ENCODE results near the gene SMAP1.
"Not testable (repeated sequence)": the region's sequence is repeated elsewhere in the genome, so short reads cannot be mapped to it uniquely, and the experiment has no call there.

The SMAP1 gene

GRCh38 chr6:70742462-70742861 is 74.8 kb downstream of the SMAP1 start:
- not testable (repeated sequence) for DNase-seq

- DNase-seq = no peak
Observed at GRCh38 chr6:70753870-70754380, 86.2 kb downstream of the SMAP1 start.

- DNase-seq = no peak
Observed at GRCh38 chr6:70758883-70759282, 91.2 kb downstream of the SMAP1 start.

- no peak for DNase-seq
Observed at GRCh38 chr6:70763754-70764510, 96.2 kb downstream of the SMAP1 start.

GRCh38 chr6:70764706-70765105 is 97.0 kb downstream of the SMAP1 start:
- no peak for DNase-seq

GRCh38 chr6:70771351-70771750 is 103.7 kb downstream of the SMAP1 start:
- not testable (repeated sequence) for DNase-seq

- DNase-seq = no peak
Observed at GRCh38 chr6:70779934-70780333, 112.3 kb downstream of the SMAP1 start.

- no peak for DNase-seq
Observed at GRCh38 chr6:70790483-70791224, 123.0 kb downstream of the SMAP1 start.

GRCh38 chr6:70797625-70798024 is 129.9 kb downstream of the SMAP1 start:
- DNase-seq = no peak

- no peak for DNase-seq
Observed at GRCh38 chr6:70806086-70806485, 138.4 kb downstream of the SMAP1 start.

- no peak for DNase-seq
Observed at GRCh38 chr6:70811788-70812187, 144.1 kb downstream of the SMAP1 start.

- DNase-seq = no peak
Observed at GRCh38 chr6:70813885-70814284, 146.2 kb downstream of the SMAP1 start.

- DNase-seq = no peak
Observed at GRCh38 chr6:70819646-70820045, 152.0 kb downstream of the SMAP1 start.

- no peak for DNase-seq
Observed at GRCh38 chr6:70820778-70821177, 153.1 kb downstream of the SMAP1 start.

- DNase-seq = no peak
Observed at GRCh38 chr6:70821751-70822150, 154.1 kb downstream of the SMAP1 start.

GRCh38 chr6:70823651-70824050 is 156.0 kb downstream of the SMAP1 start:
- no peak for DNase-seq

GRCh38 chr6:70831427-70831826 is 163.7 kb downstream of the SMAP1 start:
- no peak for DNase-seq

GRCh38 chr6:70834520-70834919 is 166.8 kb downstream of the SMAP1 start:
- no peak for DNase-seq

- DNase-seq = no peak
Observed at GRCh38 chr6:70838907-70839285, 171.2 kb downstream of the SMAP1 start.

GRCh38 chr6:70839286-70840266 is 171.9 kb downstream of the SMAP1 start:
- no peak for DNase-seq

GRCh38 chr6:70841112-70841511 is 173.4 kb downstream of the SMAP1 start:
- no peak for DNase-seq

GRCh38 chr6:70842541-70842940 is 174.9 kb downstream of the SMAP1 start:
- DNase-seq = no peak

- no peak for DNase-seq
Observed at GRCh38 chr6:70843328-70843918, 175.7 kb downstream of the SMAP1 start.
